HEK293 (cell line): ENCODE measurements around the gene ISL1.

Experiments used
- CTCF ChIA-PET: fragments of 350-600 bp; formaldehyde crosslinking; extraction: SDS; loops from one replicate; lab custom pipeline; 2021; ENCODE audit warnings: antibody characterized with exemption; lab: Yijun Ruan, JAX
- POLR2A ChIA-PET: fragments of 300-600 bp; formaldehyde crosslinking; extraction: SDS; loops from one replicate; lab custom pipeline; 2020; ENCODE audit warnings: antibody characterized with exemption, inconsistent platforms; lab: Yijun Ruan, JAX
- H3K27ac ChIP-seq: fragments of 200-500 bp; sonication (Bioruptor generic); 2 replicates; pipeline ENCODE4 v1.5.1; 2014; ENCODE audit warnings: low read depth, low read length, control low read depth, inconsistent platforms; ENCODE audit errors: extremely low read depth
- H3K36me3 ChIP-seq, 2 experiments: fragments of 200-500 bp in 1 of 2; sonication (Bioruptor generic) in 1 of 2; 1 replicate in 1 of 2; 2 replicates in 1 of 2; pipeline ENCODE4 v1.5.1; 2014 to 2017; ENCODE audit warnings: inconsistent platforms in 2 of 2, low read length in 2 of 2; ENCODE audit not compliant: control insufficient read depth in 2 of 2, insufficient read depth in 1 of 2
- H3K4me1 ChIP-seq: fragments of 200-500 bp; sonication (Bioruptor generic); 2 replicates; pipeline ENCODE4 v1.5.1; 2014; ENCODE audit warnings: mild to moderate bottlenecking, low read length, inconsistent platforms; ENCODE audit not compliant: control insufficient read depth, insufficient read depth
- H3K4me3 ChIP-seq: 2 replicates; pipeline ENCODE4 v1.5.1; 2011; ENCODE audit warnings: low read depth, mild to moderate bottlenecking, control low read depth, low read length, moderate library complexity
- H3K9me3 ChIP-seq: fragments of 200-500 bp; sonication (Bioruptor generic); 2 replicates; pipeline ENCODE4 v1.5.1; 2014; ENCODE audit warnings: low read depth, low read length, inconsistent platforms; ENCODE audit not compliant: control insufficient read depth, insufficient read depth
- ELK4 ChIP-seq: IDR thresholded peaks from 2 replicates; pipeline ENCODE4 v1.6.1; 2011; ENCODE audit warnings: mild to moderate bottlenecking, low read depth, low read length, borderline replicate concordance
- KLF7 ChIP-seq: fragments of 450-650 bp; formaldehyde crosslinking; IDR thresholded peaks from 2 replicates; pipeline ENCODE4 v1.5.1; 2016; ENCODE audit warnings: missing biosample characterization, missing genetic modification characterization, borderline replicate concordance
- RBAK ChIP-seq: fragments of 450-650 bp; formaldehyde crosslinking; IDR thresholded peaks from 2 replicates; pipeline ENCODE4 v1.5.1; 2016; ENCODE audit warnings: missing biosample characterization, missing genetic modification characterization
- REST ChIP-seq: fragments of 450-650 bp; formaldehyde crosslinking; IDR thresholded peaks from 2 replicates; pipeline ENCODE4 v1.5.1; 2016; ENCODE audit warnings: missing biosample characterization, missing genetic modification characterization
- YY1 ChIP-seq: fragments of 450-650 bp; formaldehyde crosslinking; IDR thresholded peaks from 2 replicates; pipeline ENCODE4 v1.5.1; 2018; ENCODE audit warnings: missing biosample characterization, missing genetic modification characterization
- ZFP3 ChIP-seq: fragments of 450-650 bp; formaldehyde crosslinking; IDR thresholded peaks from 2 replicates; pipeline ENCODE4 v1.5.1; 2016; ENCODE audit warnings: low read depth, missing biosample characterization, missing genetic modification characterization
- ZNF146 ChIP-seq: fragments of 450-650 bp; formaldehyde crosslinking; IDR thresholded peaks from 2 replicates; pipeline ENCODE4 v1.5.1; 2016; ENCODE audit warnings: missing biosample characterization, missing genetic modification characterization
- ZNF16 ChIP-seq: fragments of 450-650 bp; formaldehyde crosslinking; IDR thresholded peaks from 2 replicates; pipeline ENCODE4 v1.5.1; 2016; ENCODE audit warnings: low read depth, missing biosample characterization, missing genetic modification characterization
- ZNF175 ChIP-seq: fragments of 450-650 bp; formaldehyde crosslinking; IDR thresholded peaks from 2 replicates; pipeline ENCODE4 v1.5.1; 2016; ENCODE audit warnings: missing biosample characterization, missing genetic modification characterization
- ZNF202 ChIP-seq: fragments of 450-650 bp; formaldehyde crosslinking; IDR thresholded peaks from 2 replicates; pipeline ENCODE4 v1.5.1; 2016; ENCODE audit warnings: missing biosample characterization, missing genetic modification characterization, borderline replicate concordance
- ZNF211 ChIP-seq: fragments of 450-650 bp; formaldehyde crosslinking; IDR thresholded peaks from 2 replicates; pipeline ENCODE4 v1.5.1; 2016; ENCODE audit warnings: low read depth, missing biosample characterization, missing genetic modification characterization
- ZNF221 ChIP-seq: fragments of 450-650 bp; formaldehyde crosslinking; IDR thresholded peaks from 2 replicates; pipeline ENCODE4 v1.5.1; 2017; ENCODE audit warnings: missing biosample characterization, missing genetic modification characterization, borderline replicate concordance
- ZNF274 ChIP-seq, 2 experiments: fragments of 200-500 bp in 1 of 2; fragments of 450-650 bp in 1 of 2; sonication (Bioruptor generic) in 1 of 2; formaldehyde crosslinking in 1 of 2; IDR thresholded peaks; 2 replicates each; pipeline versions ENCODE4 v1.5.1 to v1.6.1; 2014 to 2016; ENCODE audit warnings: borderline replicate concordance in 1 of 2, inconsistent platforms in 1 of 2, low read length in 1 of 2, missing biosample characterization in 1 of 2, missing genetic modification characterization in 1 of 2
- ZNF335 ChIP-seq: fragments of 450-650 bp; formaldehyde crosslinking; conservative IDR thresholded peaks from 2 replicates; pipeline ENCODE4 v1.5.1; 2016; ENCODE audit warnings: missing biosample characterization, missing genetic modification characterization
- ZNF416 ChIP-seq: fragments of 450-650 bp; formaldehyde crosslinking; IDR thresholded peaks from 2 replicates; pipeline ENCODE4 v1.5.1; 2016; ENCODE audit warnings: missing biosample characterization, missing genetic modification characterization
- ZNF449 ChIP-seq: fragments of 450-650 bp; formaldehyde crosslinking; IDR thresholded peaks from 2 replicates; pipeline ENCODE4 v1.5.1; 2017; ENCODE audit warnings: missing biosample characterization, mild to moderate bottlenecking, missing genetic modification characterization, moderate library complexity
- ZNF548 ChIP-seq: fragments of 450-650 bp; formaldehyde crosslinking; IDR thresholded peaks from 2 replicates; pipeline ENCODE4 v1.5.1; 2016; ENCODE audit warnings: missing biosample characterization, missing genetic modification characterization
- ZNF610 ChIP-seq: fragments of 450-650 bp; formaldehyde crosslinking; IDR thresholded peaks from 2 replicates; pipeline ENCODE4 v1.5.1; 2016; ENCODE audit warnings: missing biosample characterization, missing genetic modification characterization, borderline replicate concordance
- ZNF639 ChIP-seq: fragments of 450-650 bp; formaldehyde crosslinking; IDR thresholded peaks from 2 replicates; pipeline ENCODE4 v1.5.1; 2016; ENCODE audit warnings: missing biosample characterization, missing genetic modification characterization
- ZNF707 ChIP-seq: fragments of 450-650 bp; formaldehyde crosslinking; IDR thresholded peaks from 2 replicates; pipeline ENCODE4 v1.5.1; 2016; ENCODE audit warnings: missing biosample characterization, missing genetic modification characterization
- TF ChIP-seq, protein P1 (sequence below): fragments of 450-650 bp; formaldehyde crosslinking; IDR thresholded peaks from 2 replicates; pipeline ENCODE4 v1.5.1; 2017; ENCODE audit warnings: missing biosample characterization, missing genetic modification characterization
- TF ChIP-seq, protein P2 (sequence below): fragments of 450-650 bp; formaldehyde crosslinking; IDR thresholded peaks from 2 replicates; pipeline ENCODE4 v1.5.1; 2016; ENCODE audit warnings: missing biosample characterization, missing genetic modification characterization

Gene ISL1

GRCh38 chr5:51398875-51399642, 15.8 kb downstream of the ISL1 start (continued):
- TF ChIP-seq, protein P1, sequence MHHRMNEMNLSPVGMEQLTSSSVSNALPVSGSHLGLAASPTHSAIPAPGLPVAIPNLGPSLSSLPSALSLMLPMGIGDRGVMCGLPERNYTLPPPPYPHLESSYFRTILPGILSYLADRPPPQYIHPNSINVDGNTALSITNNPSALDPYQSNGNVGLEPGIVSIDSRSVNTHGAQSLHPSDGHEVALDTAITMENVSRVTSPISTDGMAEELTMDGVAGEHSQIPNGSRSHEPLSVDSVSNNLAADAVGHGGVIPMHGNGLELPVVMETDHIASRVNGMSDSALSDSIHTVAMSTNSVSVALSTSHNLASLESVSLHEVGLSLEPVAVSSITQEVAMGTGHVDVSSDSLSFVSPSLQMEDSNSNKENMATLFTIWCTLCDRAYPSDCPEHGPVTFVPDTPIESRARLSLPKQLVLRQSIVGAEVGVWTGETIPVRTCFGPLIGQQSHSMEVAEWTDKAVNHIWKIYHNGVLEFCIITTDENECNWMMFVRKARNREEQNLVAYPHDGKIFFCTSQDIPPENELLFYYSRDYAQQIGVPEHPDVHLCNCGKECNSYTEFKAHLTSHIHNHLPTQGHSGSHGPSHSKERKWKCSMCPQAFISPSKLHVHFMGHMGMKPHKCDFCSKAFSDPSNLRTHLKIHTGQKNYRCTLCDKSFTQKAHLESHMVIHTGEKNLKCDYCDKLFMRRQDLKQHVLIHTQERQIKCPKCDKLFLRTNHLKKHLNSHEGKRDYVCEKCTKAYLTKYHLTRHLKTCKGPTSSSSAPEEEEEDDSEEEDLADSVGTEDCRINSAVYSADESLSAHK (tag by site-specific recombination), result no peak
- TF ChIP-seq YY1, result no peak
- TF ChIP-seq ELK4, result no peak
- TF ChIP-seq ZNF639 (tag by site-specific recombination), result no peak
- no peak for TF ChIP-seq KLF7 (tag by site-specific recombination)
- TF ChIP-seq ZNF274 (IDR thresholded peaks at IDR 0.05; ENCODE audit: low read length), result no peak
- no peak for TF ChIP-seq ZNF274 (tag by site-specific recombination; IDR thresholded peaks at IDR 0.05; ENCODE audit: borderline replicate concordance)

- no peak for TF ChIP-seq ZNF175 (tag by site-specific recombination)
- TF ChIP-seq RBAK, result no peak
- TF ChIP-seq, protein P2, sequence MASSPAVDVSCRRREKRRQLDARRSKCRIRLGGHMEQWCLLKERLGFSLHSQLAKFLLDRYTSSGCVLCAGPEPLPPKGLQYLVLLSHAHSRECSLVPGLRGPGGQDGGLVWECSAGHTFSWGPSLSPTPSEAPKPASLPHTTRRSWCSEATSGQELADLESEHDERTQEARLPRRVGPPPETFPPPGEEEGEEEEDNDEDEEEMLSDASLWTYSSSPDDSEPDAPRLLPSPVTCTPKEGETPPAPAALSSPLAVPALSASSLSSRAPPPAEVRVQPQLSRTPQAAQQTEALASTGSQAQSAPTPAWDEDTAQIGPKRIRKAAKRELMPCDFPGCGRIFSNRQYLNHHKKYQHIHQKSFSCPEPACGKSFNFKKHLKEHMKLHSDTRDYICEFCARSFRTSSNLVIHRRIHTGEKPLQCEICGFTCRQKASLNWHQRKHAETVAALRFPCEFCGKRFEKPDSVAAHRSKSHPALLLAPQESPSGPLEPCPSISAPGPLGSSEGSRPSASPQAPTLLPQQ (tag by site-specific recombination), result no peak
- no peak for TF ChIP-seq ZNF221 (tag by site-specific recombination)
- TF ChIP-seq ZNF274 (IDR thresholded peaks at IDR 0.05; ENCODE audit: low read length), result no peak
- no peak for TF ChIP-seq ZNF274 (tag by site-specific recombination; IDR thresholded peaks at IDR 0.05; ENCODE audit: borderline replicate concordance)
- TF ChIP-seq ZNF449 (tag by site-specific recombination), result no peak
- no peak for TF ChIP-seq ZNF335 (tag by site-specific recombination)
- TF ChIP-seq REST (tag by site-specific recombination), result no peak
- no peak for TF ChIP-seq ZNF548
- TF ChIP-seq ZNF202 (tag by site-specific recombination), result no peak
- TF ChIP-seq ZNF211 (tag by site-specific recombination), result no peak
- no peak for TF ChIP-seq ZNF610 (tag by site-specific recombination)
- no peak for TF ChIP-seq ZNF707
- no peak for TF ChIP-seq ZNF146 (tag by site-specific recombination)
- TF ChIP-seq ZNF416 (tag by site-specific recombination), result no peak
- TF ChIP-seq ZNF16 (tag by site-specific recombination), result no peak
- TF ChIP-seq ZFP3 (tag by site-specific recombination), result no peak
These were observed 16.4 kb downstream of the ISL1 start for GRCh38 chr5:51399643-51400006.

More at GRCh38 chr5:51399643-51400006, 16.4 kb downstream of the ISL1 start:
- Histone ChIP-seq H3K27ac (no peak overlapping the region; the same call in 1 of the 2 replicates), H3K36me3 (no peaks in the 10 kb centered on the region), H3K4me3 (no peak overlapping the region; the same call in 1 of the 2 replicates), H3K4me1 (peaks cover 7% of the 10 kb centered on the region; the same call in 1 of the 2 replicates), H3K9me3 (no peaks in the 10 kb centered on the region)
- ChIA-PET CTCF (interaction anchor here (2.1 kb wide), 1 partner anchor 436 kb away, joined by 6 read pairs; no protein-coding TSS in a partner anchor), POLR2A (interaction anchor here (2.2 kb wide), 1 partner anchor 17 kb away, joined by 14 read pairs; the partner anchor contains the start of gene ISL1)
